Smooth muscle cell (in vitro differentiated cells): Measurements from ENCODE around the gene PSMB5. TPM values are rescaled to one million over a fixed set of nuclear protein-coding genes. Genes with fewer than 3 reads are reported as not detected.

Experiments
- DNase-seq: peaks from one replicate; lab custom pipeline; 2025; ENCODE audit not compliant: unreplicated experiment; lab: John Stamatoyannopoulos, UW
- H2AFZ ChIP-seq: fragments of 200-600 bp; sonication (generic); 2 replicates; pipeline ENCODE4 v1.6.0; 2016; ENCODE audit warnings: antibody characterized with exemption, low read depth, mild to moderate bottlenecking
- H3F3A ChIP-seq: fragments of 200-600 bp; sonication (generic); 2 replicates; pipeline ENCODE4 v1.6.0; 2017; ENCODE audit warnings: antibody characterized with exemption, low read depth
- H3K27ac ChIP-seq: fragments of 200-600 bp; sonication (generic); 2 replicates; pipeline ENCODE4 v1.5.1; 2016; ENCODE audit warnings: low read depth, mild to moderate bottlenecking
- H3K27me3 ChIP-seq: fragments of 200-600 bp; sonication (generic); 2 replicates; pipeline ENCODE4 v1.6.1; 2016; ENCODE audit warnings: low read depth, mild to moderate bottlenecking
- H3K36me3 ChIP-seq: fragments of 200-600 bp; sonication (generic); 2 replicates; pipeline ENCODE4 v1.5.1; 2016; ENCODE audit warnings: low read depth
- H3K4me1 ChIP-seq: fragments of 200-600 bp; sonication (generic); 2 replicates; pipeline ENCODE4 v1.5.1; 2016; ENCODE audit warnings: low read depth
- H3K4me2 ChIP-seq: fragments of 200-600 bp; sonication (generic); 2 replicates; pipeline ENCODE4 v1.6.0; 2016; ENCODE audit warnings: mild to moderate bottlenecking
- H3K4me3 ChIP-seq: fragments of 200-600 bp; sonication (generic); 2 replicates; pipeline ENCODE4 v1.5.1; 2016; ENCODE audit warnings: mild to moderate bottlenecking
- H3K79me2 ChIP-seq: fragments of 200-600 bp; sonication (generic); 2 replicates; pipeline ENCODE4 v1.6.0; 2016; ENCODE audit warnings: low read depth, mild to moderate bottlenecking
- H3K9ac ChIP-seq: fragments of 200-600 bp; sonication (generic); 2 replicates; pipeline ENCODE4 v1.6.0; 2016; ENCODE audit warnings: low read depth
- H3K9me3 ChIP-seq: fragments of 200-600 bp; sonication (generic); replicated peaks from 2 replicates; pipeline ENCODE4 v1.5.1; 2016; ENCODE audit warnings: low read depth
- H4K20me1 ChIP-seq: fragments of 200-600 bp; sonication (generic); 2 replicates; pipeline ENCODE4 v1.6.0; 2016; ENCODE audit warnings: low read depth
- CTCF ChIP-seq: fragments of 200-600 bp; sonication (generic); IDR thresholded peaks from 2 replicates; pipeline ENCODE4 v1.5.1; 2017; ENCODE audit warnings: borderline replicate concordance, mild to moderate bottlenecking, antibody characterized with exemption; ENCODE audit not compliant: insufficient read depth, poor library complexity, severe bottlenecking
- WGBS: methylation state at CpG from one replicate; pipeline ENCODE4 v1.1.7; 2016; ENCODE audit warnings: low lambda C conversion rate; 5-methylcytosine and 5-hydroxymethylcytosine counted together
- polyA plus RNA-seq: library from polyadenylated mRNA; unstranded; fragments of >200 nt; fragmentation: Nextera tagmentation; extraction: Ambion mirVana; gene quantifications from 2 replicates; pipeline ENCODE4 v1.2.1, GENCODE V29; 2016
- total RNA-seq: library from RNA; depleted of rRNA; stranded (reverse); fragments of >200 nt; gene quantifications from 2 replicates; pipeline ENCODE4 v1.2.3, GENCODE V29; 2014

Gene PSMB5
- total and polyA plus RNA-seq, 2 experiments from 2014 or later = 183 to 374 TPM

- Histone ChIP-seq H3K36me3 (no peaks in the 10 kb centered on the region), H3F3A (peaks cover 38% of the 10 kb centered on the region), H3K4me2 (peak overlapping the region; percentile 100), H3K27me3 (no peaks in the 10 kb centered on the region), H4K20me1 (peaks cover 7% of the 10 kb centered on the region), H2AFZ (no peak overlapping the region), H3K9ac (peak overlapping the region; percentile 16), H3K4me1 (peaks cover 5% of the 10 kb centered on the region), H3K79me2 (no peaks in the 10 kb centered on the region), H3K27ac (no peak overlapping the region), H3K9me3 (no peaks in the 10 kb centered on the region), H3K4me3 (peak overlapping the region; percentile 82)
- no peak for DNase-seq
- peak; percentile 89 for TF ChIP-seq CTCF
- 2% methylated on average over 49 of the region's 51 CpGs for WGBS
Observed at GRCh38 chr14:23057757-23058653, 23.3 kb upstream of the PSMB5 start.

- DNase-seq = no peak
- TF ChIP-seq CTCF = peak; percentile 4
- Histone ChIP-seq H3K27ac (no peak within 1 kb of the TSS), H3K4me2 (peak within 1 kb of the TSS; percentile 100), H3K9me3 (no peaks in the 10 kb centered on the region), H3K36me3 (no peaks in the 10 kb centered on the region), H3K27me3 (no peaks in the 10 kb centered on the region), H4K20me1 (peaks cover under 1% of the 10 kb centered on the region), H3K4me3 (peak within 1 kb of the TSS; percentile 82), H3K9ac (peak within 1 kb of the TSS; percentile 60), H3F3A (peaks cover 30% of the 10 kb centered on the region), H3K79me2 (no peaks in the 10 kb centered on the region), H2AFZ (no peak within 1 kb of the TSS), H3K4me1 (peaks cover 5% of the 10 kb centered on the region)
- WGBS = 3% methylated on average over 19 of the region's 73 CpGs
Observed at GRCh38 chr14:23056956-23057756, 22.5 kb upstream of the PSMB5 start, which contains the start of gene CDH24. Gene CDH24 (minus strand): TSS chr14:23057520. CDS start chr14:23055733, 1,787 bp downstream.

- Histone ChIP-seq H3K79me2 (no peaks in the 10 kb centered on the region), H3K36me3 (no peaks in the 10 kb centered on the region), H3K9ac (no peak overlapping the region), H3K27ac (no peak overlapping the region), H3K4me3 (peak overlapping the region; percentile 82), H3K4me1 (peaks cover 5% of the 10 kb centered on the region), H3K4me2 (peak overlapping the region; percentile 100), H2AFZ (no peak overlapping the region), H4K20me1 (no peaks in the 10 kb centered on the region), H3K9me3 (no peaks in the 10 kb centered on the region), H3F3A (peaks cover 29% of the 10 kb centered on the region), H3K27me3 (no peaks in the 10 kb centered on the region)
- no peak for DNase-seq
- WGBS = 6% methylated on average over 17 of the region's 17 CpGs
- peak; percentile 57 for TF ChIP-seq CTCF
Observed at GRCh38 chr14:23056145-23056955, 21.6 kb upstream of the PSMB5 start.
